Epithelial cell of proximal tubule (primary cell): ENCODE measurements around the gene E2F4. TPM values are rescaled to one million over a fixed set of nuclear protein-coding genes. Genes with fewer than 3 reads are reported as not detected.

Experiments
- DNase-seq: peaks from one replicate; pipeline ENCODE4 v3.0.0-alpha.2; 2011; ENCODE audit warnings: low read depth
- H3K4me3 ChIP-seq: 2 replicates; pipeline ENCODE4 v1.5.1; 2011; ENCODE audit warnings: low read depth, mild to moderate bottlenecking, low read length
- total RNA-seq: library from RNA; depleted of rRNA; stranded (reverse); fragments of >200 nt; gene quantifications from 2 replicates; pipeline ENCODE4 v1.2.3, GENCODE V29; 2015
- TF ChIP-seq, protein P1 (sequence below): conservative IDR thresholded peaks from 2 replicates; pipeline ENCODE4 v1.5.1; 2012; ENCODE audit warnings: low read depth, mild to moderate bottlenecking, low read length

Gene E2F4
- total RNA-seq, 1 donor from 2014 or later: 78.9 TPM

DNA sequence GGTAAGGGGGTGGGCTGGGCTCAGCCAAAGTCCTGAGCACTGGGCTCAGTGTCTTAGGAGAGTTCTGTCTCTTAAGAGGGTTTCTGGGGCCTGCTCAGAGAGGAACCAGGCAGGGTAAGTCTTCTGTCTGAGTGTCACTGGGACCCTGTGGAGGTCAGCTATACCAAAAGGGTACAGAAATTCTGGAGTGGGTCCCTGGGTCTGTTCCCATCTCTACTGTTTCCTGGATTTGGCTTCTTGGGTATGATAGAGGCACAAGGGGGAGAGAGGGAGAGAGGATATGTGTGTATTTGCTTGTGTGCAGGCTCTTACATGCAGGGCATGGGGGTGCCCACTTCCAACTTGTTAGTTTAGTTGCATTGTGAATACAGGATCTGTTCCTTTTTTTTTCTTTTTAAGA, 1.6 kb downstream of the E2F4 start:
- TF ChIP-seq, protein P1, sequence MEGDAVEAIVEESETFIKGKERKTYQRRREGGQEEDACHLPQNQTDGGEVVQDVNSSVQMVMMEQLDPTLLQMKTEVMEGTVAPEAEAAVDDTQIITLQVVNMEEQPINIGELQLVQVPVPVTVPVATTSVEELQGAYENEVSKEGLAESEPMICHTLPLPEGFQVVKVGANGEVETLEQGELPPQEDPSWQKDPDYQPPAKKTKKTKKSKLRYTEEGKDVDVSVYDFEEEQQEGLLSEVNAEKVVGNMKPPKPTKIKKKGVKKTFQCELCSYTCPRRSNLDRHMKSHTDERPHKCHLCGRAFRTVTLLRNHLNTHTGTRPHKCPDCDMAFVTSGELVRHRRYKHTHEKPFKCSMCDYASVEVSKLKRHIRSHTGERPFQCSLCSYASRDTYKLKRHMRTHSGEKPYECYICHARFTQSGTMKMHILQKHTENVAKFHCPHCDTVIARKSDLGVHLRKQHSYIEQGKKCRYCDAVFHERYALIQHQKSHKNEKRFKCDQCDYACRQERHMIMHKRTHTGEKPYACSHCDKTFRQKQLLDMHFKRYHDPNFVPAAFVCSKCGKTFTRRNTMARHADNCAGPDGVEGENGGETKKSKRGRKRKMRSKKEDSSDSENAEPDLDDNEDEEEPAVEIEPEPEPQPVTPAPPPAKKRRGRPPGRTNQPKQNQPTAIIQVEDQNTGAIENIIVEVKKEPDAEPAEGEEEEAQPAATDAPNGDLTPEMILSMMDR: no peak
- peak overlapping the region; percentile 69 for H3K4me3 ChIP-seq
- no peak for DNase-seq

- TF ChIP-seq, protein P1: no peak
- DNase-seq: no peak
- H3K4me3 ChIP-seq: no peak overlapping the region
Observed at GRCh38 chr16:67194260-67194659, 2.3 kb downstream of the E2F4 start.

- DNase-seq: no peak
- TF ChIP-seq, protein P1: no peak
- no peak overlapping the region for H3K4me3 ChIP-seq
Observed at GRCh38 chr16:67195676-67196075, 3.7 kb downstream of the E2F4 start.

DNA sequence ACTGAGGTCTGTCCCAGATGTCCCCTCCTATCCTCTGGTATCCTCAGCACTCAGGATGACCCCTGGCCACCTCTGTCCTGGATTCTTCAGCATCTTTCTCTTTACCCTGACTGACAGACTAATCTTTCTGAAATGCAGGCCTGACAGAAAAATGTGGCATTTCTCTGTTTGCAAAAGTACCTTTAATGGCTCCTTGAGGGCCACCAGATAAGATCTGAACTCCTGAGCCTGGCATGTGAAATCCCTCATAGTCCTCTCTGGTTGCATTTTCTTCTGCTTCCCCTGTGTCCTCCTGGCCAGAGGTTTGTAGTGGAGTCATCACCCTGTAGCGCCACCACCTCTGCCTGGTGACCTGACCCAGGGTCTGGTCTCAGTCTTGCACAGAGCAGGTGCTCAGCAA, 4.9 kb downstream of the E2F4 start:
- DNase-seq: no peak
- no peak overlapping the region for H3K4me3 ChIP-seq
- TF ChIP-seq, protein P1: no peak

- DNase-seq: no peak
- TF ChIP-seq, protein P1: no peak
- no peak overlapping the region for H3K4me3 ChIP-seq
Observed at GRCh38 chr16:67197704-67198103, 5.7 kb downstream of the E2F4 start.

DNA sequence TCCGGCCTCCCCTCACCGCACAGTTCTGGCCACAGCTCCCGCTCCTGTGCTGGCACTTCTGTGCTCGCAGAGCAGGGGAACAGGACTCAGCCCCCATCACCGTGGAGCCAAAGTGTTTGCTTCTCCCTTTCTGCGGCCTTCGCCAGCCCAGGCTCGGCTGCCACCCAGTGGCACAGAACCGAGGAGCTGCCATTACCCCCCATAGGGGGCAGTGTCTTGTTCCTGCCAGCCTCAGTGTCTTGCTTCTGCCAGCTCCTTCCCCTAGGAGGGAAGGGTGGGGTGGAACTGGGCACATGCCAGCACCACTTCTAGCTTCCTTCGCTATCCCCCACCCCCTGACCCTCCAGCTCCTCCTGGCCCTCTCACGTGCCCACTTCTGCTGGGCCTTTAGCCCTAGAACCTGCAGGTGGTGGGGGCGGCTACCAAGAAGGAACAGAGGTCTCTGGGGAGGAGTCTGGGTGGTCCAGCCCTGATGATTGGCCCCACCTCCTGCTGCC, 6.3 kb downstream of the E2F4 start:
- TF ChIP-seq, protein P1: peak; percentile 94
- no peak overlapping the region for H3K4me3 ChIP-seq
- DNase-seq: no peak

DNA sequence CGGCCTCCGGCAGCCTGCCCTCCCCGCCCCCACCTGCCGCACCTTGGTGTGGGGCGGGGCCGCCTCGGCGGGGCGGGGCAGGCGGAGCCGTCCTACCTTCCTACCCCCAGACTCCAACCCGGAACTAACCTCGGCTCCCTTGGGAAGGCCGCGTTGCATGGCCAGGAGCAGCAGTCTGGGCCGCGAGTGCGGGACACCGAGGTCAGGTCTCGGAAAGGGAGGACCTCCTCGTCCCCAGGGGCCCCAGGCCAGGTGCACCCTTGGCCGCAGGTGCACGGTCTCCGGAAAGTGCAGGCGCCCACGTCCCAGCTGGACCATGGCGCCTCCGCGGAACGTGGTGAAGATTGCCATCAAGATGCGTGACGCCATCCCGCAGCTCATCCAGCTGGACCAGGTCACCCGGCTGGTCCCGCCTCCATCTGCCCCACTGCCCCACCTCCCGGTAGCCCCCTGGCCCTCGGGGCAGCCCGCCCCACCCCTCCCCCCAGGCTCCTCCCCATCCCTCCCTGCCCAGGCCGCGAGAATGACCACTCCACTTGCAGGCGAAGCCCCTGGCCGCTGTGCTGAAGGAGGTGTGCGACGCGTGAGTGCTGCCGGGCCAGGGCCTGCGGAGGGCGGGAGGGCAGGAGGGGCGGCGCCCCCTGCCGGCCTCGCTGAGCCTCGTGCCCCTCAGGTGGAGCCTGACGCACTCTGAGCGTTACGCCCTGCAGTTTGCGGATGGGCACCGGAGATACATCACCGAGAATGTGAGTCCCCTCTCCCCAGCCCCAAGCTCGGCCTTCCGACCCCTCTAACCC, 7.3 kb downstream of the E2F4 start, which contains the start of gene ELMO3:
ELMO3 (plus strand) TSS at position 121 of the 797 bp plus-strand sequence; CDS start at position 317, 196 bp downstream.
- H3K4me3 ChIP-seq: peak within 1 kb of the TSS; percentile 43
- TF ChIP-seq, protein P1: peak; percentile 60
- DNase-seq: no peak
